NCI-H345 treated with DMSO at 0.1 percent for 48 hours (cell line): ENCODE measurements around the gene OAS2.
A peak's percentile ranks its signal among the peaks of the same experiment; 100 is the strongest.

Experiments used
- DNase-seq: peaks from one replicate; lab custom pipeline; 2025; ENCODE audit not compliant: unreplicated experiment; lab: John Stamatoyannopoulos, UW

The OAS2 gene

DNA sequence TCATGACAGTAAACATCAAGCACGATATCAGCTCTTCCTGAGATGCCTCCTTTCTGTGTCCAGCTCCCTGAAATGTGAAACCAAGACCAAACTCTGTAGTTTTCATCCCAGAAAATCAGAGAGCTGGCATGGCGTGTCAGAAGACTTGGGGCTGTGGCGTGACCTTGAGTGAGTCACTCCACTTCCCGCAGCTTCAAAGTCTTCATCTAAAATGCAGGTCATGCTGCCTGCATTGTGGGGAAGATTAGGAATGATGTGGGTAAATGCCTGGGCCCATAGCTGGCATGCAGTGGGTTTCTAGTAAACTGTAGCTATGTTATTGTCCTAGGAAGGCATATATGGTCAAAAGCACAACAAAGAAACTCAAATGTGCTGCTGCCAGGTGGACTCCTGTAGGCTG lies 28.8 kb downstream of the OAS2 start:
- DNase-seq: no peak

DNA sequence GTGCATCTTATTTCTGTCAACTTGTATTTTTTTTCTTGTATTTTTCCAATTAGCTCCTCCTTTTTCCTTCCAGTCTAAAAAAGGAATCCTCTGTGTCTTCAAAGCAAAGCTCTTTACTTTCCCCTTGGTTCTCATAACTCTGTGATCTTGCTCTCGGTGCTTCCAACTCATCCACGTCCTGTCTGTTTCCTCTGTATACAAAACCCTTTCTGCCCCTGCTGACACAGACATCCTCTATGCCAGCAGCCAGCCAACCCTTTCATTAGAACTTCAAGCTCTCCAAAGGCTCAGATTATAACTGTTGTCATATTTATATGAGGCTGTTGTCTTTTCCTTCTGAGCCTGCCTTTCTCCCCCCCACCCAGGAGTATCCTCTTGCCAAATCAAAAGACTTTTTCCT lies 32.4 kb downstream of the OAS2 start:
- no peak for DNase-seq

DNA sequence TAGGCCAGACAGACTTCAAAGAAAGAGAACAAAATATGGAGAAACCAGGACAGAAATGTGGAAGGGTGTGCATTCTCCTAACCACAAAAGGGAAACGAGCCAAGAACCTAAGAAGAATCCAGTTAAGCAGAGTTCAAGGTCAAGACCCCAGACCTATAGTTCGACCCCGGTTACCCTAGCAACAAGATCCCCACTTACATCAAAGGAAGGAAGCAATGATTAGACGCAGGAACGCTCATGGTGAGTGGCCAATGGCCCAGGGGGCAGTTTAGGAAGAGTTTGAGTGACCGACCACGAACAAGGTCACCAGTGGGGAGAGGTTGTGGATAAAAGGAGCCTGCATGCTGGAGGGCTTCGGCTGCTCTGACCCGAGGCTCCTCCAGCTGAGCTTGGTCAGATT lies 36.2 kb downstream of the OAS2 start:
- DNase-seq: no peak

GRCh38 chr12:113016796-113017195 lies 38.5 kb downstream of the OAS2 start:
- DNase-seq: no peak

- no peak for DNase-seq
Observed at GRCh38 chr12:113019025-113019424, 40.7 kb downstream of the OAS2 start.

- DNase-seq: no peak
Observed at GRCh38 chr12:113021500-113021899, 43.2 kb downstream of the OAS2 start.

- DNase-seq: no peak
Observed at GRCh38 chr12:113022563-113023297, 44.4 kb downstream of the OAS2 start.

DNA sequence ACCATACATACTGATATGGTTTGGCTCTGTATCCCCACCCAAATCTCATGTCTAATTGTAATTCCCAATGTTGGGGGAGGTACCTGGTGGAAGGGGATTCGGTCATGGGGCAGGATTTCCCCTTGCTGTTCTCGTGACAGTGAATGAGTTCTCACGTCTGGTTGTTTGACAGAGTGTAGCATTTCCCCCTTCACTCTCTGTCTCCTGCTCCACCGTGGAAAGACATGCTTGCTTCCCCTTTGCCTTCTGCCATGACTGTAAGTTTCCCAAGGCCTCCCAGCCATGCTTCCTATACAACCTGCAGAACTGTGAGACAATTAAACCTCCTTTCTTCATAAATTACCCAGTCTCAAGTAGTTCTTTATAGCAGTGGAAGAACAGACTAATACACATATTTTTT lies 49.4 kb downstream of the OAS2 start:
- DNase-seq: no peak

- peak; percentile 52 for DNase-seq
Observed at GRCh38 chr12:113030875-113031525, 52.7 kb downstream of the OAS2 start.

DNA sequence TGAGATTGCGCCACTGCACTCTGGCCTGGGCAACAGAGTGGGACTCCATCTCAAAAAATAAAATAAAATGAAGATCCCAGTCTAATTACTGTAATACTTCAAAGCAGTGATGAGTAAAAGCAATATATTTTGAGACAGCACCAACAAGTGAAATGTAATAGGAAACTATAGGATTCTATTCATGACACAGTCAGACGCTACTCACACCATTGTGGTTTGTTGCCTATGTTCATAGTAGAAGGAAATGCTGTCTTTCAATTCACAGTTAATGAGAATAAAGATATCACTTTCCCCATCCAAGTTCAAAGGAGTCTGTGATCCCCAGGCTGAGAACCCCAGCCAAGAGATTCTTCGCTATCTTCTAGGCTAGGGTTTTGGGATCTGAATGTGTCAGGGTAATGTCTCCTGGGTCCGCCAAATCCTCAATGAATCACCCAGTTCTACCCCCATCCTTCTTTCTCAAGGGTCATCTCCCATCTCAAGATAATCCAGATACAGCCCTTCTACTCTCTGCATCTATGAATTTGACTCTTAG lies 61.7 kb downstream of the OAS2 start:
- DNase-seq: no peak

DNA sequence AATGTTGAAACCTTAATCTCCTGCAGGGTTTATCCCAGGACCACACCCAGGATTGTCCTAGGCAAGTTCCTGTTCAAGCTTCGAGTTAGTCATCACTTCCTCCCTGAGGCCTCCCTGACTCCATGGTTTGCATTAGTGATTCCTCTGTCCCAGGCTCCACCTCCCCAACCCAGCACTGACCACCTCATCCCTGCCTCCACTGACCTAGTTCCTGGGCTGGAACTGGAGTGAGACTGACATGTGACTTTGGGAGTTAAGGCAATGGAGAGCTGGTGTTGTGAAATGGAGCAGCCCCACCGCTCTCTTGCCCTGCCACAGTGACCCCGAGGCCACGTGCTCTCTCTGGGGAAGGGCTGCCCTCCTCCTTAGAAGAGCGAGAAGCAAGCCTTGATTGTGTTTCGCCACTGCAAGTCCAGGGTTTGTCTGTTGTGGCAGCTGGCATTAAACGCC lies 62.4 kb downstream of the OAS2 start:
- no peak for DNase-seq

DNA sequence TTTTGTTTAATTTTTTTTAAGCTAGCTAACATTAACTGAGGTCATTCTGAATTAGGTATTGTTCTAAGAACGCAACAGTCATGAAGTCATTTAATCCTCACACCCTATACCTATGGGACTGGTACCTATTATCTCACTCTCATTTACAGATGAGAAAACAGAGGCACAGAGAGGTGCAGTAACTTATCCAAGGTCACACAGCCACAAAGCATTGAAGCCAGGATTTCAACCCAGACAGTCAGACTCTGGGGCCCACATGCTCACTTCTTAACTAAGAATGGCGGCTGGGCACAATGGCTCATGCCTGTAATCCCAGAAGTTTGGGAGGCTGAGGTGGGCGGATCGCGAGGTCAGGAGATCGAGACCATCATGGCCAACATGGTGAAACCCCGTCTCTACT lies 63.2 kb downstream of the OAS2 start:
- no peak for DNase-seq

- DNase-seq: no peak
Observed at GRCh38 chr12:113043240-113043639, 64.9 kb downstream of the OAS2 start.

- DNase-seq: no peak
Observed at GRCh38 chr12:113044516-113044915, 66.2 kb downstream of the OAS2 start.

GRCh38 chr12:113048716-113049127 lies 70.4 kb downstream of the OAS2 start:
- peak; percentile 44 for DNase-seq

- no peak for DNase-seq
Observed at GRCh38 chr12:113049976-113050742, 71.8 kb downstream of the OAS2 start.

DNA sequence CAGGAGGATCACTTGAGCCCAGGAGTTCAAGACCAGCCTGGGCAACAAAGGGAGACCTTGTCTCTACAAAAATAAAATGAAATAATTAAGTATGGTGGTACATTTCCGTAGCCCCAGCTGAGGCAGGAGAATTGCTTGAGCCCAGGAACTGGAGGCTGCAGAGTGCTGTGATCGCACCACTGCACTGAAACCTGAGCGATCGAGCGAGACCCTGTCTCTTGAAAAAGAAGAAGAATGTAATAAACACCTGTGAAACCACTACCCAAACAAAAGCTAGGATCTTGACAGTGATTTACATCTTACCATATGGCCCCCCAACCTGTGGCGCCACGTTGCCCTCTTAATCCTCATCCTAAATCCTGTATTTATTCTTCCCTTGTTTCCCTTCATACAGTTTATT lies 72.5 kb downstream of the OAS2 start:
- DNase-seq: no peak

DNA sequence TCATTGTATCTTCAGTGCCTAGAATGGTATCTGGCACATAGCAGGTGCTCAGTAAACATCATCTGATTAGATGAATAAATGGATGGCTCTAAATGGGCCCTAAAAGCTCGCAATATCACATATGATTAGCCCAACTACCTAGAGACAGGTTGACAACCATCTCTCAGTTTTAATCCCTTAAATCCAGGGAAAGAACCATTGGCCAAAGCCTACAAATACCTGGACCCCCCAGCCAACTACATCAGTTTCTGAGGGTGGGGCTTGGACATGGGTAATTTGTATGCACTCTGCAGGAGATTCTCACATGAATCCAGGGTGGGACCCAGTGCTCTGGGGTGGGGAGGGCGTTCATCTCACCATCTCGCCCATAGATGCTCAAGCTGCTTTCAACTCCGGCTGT lies 73.4 kb downstream of the OAS2 start:
- DNase-seq: no peak

GRCh38 chr12:113052326-113052725 lies 74.0 kb downstream of the OAS2 start:
- no peak for DNase-seq

GRCh38 chr12:113054948-113055486 lies 76.7 kb downstream of the OAS2 start:
- no peak for DNase-seq

DNA sequence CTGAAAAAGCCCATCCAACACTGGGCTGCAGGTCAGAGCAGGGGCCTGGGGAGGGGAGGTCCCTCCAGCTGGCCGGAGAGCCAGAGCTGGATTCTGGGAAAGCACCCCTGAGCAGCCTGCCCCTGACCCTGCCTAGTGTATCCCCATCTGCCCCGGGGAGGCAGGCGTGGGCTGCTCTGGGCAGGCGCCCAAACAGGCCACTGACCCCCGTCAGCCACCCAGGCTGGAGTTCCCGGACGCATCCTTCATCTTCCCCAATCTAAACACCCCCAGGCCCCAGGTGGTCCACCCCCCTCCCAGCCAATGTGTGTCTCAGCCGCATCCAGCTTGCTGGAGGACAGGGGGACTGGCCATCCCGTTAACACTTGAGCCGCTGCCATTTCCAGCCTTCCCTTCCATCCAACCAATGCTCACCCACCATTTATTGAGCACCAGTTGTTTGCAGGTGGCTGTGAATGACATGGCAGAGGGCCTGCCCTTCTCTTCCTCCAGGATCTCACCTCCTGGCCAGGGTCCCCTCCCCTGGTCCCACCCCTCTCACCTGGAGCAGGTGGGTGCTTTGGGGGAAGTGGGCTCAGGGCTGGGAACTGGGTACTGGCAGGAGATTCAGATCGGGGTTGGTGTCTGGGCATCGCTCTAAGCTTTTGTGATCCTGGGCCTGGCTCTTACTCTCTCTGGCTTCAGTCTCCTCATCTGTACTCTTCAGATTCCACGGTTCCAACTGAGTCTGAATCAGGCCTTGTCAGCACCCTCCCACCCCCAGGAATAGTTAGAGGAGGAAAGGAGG lies 77.5 kb downstream of the OAS2 start:
- DNase-seq: no peak
